ENCODE results near the gene PLCB1.

The PLCB1 gene

GRCh38 chr20:8250539-8251200, 118.6 kb downstream of the PLCB1 start:
- DNase-seq (ENCODE audit: low read depth in 1 of 2, low spot score in 1 of 2): peak in 1 of 2 experiments; percentile 36
- in situ Hi-C loops (cut with HindIII; ENCODE audit: low pct_unique_long_range_greater_than_20kb, low sequenced_read_pairs): no loop called here
- TF ChIP-seq JUND (IDR thresholded peaks at IDR 0.05; ENCODE audit: low read depth): no peak

GRCh38 chr20:8251201-8251575, 119.1 kb downstream of the PLCB1 start:
- in situ Hi-C loops (cut with HindIII; ENCODE audit: low pct_unique_long_range_greater_than_20kb, low sequenced_read_pairs): no loop called here
- TF ChIP-seq JUND (IDR thresholded peaks at IDR 0.05; ENCODE audit: low read depth): no peak
- no peak for DNase-seq (ENCODE audit: low read depth in 1 of 2, low spot score in 1 of 2)

- in situ Hi-C loops (cut with HindIII; ENCODE audit: low pct_unique_long_range_greater_than_20kb, low sequenced_read_pairs): no loop called here
- no peak for DNase-seq (ENCODE audit: low read depth in 1 of 2, low spot score in 1 of 2)
These were observed 123.0 kb downstream of the PLCB1 start for GRCh38 chr20:8254911-8255582.

GRCh38 chr20:8255945-8256632, 124.0 kb downstream of the PLCB1 start:
- in situ Hi-C loops (cut with HindIII; ENCODE audit: low pct_unique_long_range_greater_than_20kb, low sequenced_read_pairs): no loop called here
- DNase-seq (ENCODE audit: low read depth in 1 of 2, low spot score in 1 of 2): peak in 1 of 2 experiments; percentile 12
- no peak for TF ChIP-seq JUND (IDR thresholded peaks at IDR 0.05; ENCODE audit: low read depth)

More at GRCh38 chr20:8254911-8255582, 123.0 kb downstream of the PLCB1 start:
- TF ChIP-seq JUND (IDR thresholded peaks at IDR 0.05; ENCODE audit: low read depth): no peak

- no peak for DNase-seq (ENCODE audit: low read depth in 1 of 2, low spot score in 1 of 2)
- no peak for TF ChIP-seq JUND (IDR thresholded peaks at IDR 0.05; ENCODE audit: low read depth)
- in situ Hi-C loops (cut with HindIII; ENCODE audit: low pct_unique_long_range_greater_than_20kb, low sequenced_read_pairs): no loop called here
These were observed 128.8 kb downstream of the PLCB1 start for GRCh38 chr20:8260837-8261251.

GRCh38 chr20:8262721-8263120, 130.7 kb downstream of the PLCB1 start:
- no peak for TF ChIP-seq JUND (IDR thresholded peaks at IDR 0.05; ENCODE audit: low read depth)
- in situ Hi-C loops (cut with HindIII; ENCODE audit: low pct_unique_long_range_greater_than_20kb, low sequenced_read_pairs): no loop called here
- DNase-seq (ENCODE audit: low read depth in 1 of 2, low spot score in 1 of 2): no peak

- no peak for TF ChIP-seq JUND (IDR thresholded peaks at IDR 0.05; ENCODE audit: low read depth)
- no peak for DNase-seq (ENCODE audit: low read depth in 1 of 2, low spot score in 1 of 2)
- in situ Hi-C loops (cut with HindIII; ENCODE audit: low pct_unique_long_range_greater_than_20kb, low sequenced_read_pairs): no loop called here
These were observed 133.5 kb downstream of the PLCB1 start for GRCh38 chr20:8265588-8265987.

GRCh38 chr20:8267009-8267408, 134.9 kb downstream of the PLCB1 start:
- DNase-seq (ENCODE audit: low read depth in 1 of 2, low spot score in 1 of 2): no peak
- no peak for TF ChIP-seq JUND (IDR thresholded peaks at IDR 0.05; ENCODE audit: low read depth)

GRCh38 chr20:8271727-8272126, 139.7 kb downstream of the PLCB1 start:
- TF ChIP-seq JUND (IDR thresholded peaks at IDR 0.05; ENCODE audit: low read depth): no peak
- DNase-seq (ENCODE audit: low read depth in 1 of 2, low spot score in 1 of 2): no peak
- in situ Hi-C loops (cut with HindIII; ENCODE audit: low pct_unique_long_range_greater_than_20kb, low sequenced_read_pairs): no loop called here

More at GRCh38 chr20:8267009-8267408, 134.9 kb downstream of the PLCB1 start:
- in situ Hi-C loops (cut with HindIII; ENCODE audit: low pct_unique_long_range_greater_than_20kb, low sequenced_read_pairs): no loop called here

- TF ChIP-seq JUND (IDR thresholded peaks at IDR 0.05; ENCODE audit: low read depth): no peak
- in situ Hi-C loops (cut with HindIII; ENCODE audit: low pct_unique_long_range_greater_than_20kb, low sequenced_read_pairs): no loop called here
These were observed 140.7 kb downstream of the PLCB1 start for GRCh38 chr20:8272766-8273165.

GRCh38 chr20:8284902-8285301, 152.8 kb downstream of the PLCB1 start:
- no peak for DNase-seq (ENCODE audit: low read depth in 1 of 2, low spot score in 1 of 2)
- in situ Hi-C loops (cut with HindIII; ENCODE audit: low pct_unique_long_range_greater_than_20kb, low sequenced_read_pairs): no loop called here
- TF ChIP-seq JUND (IDR thresholded peaks at IDR 0.05; ENCODE audit: low read depth): no peak

More at GRCh38 chr20:8272766-8273165, 140.7 kb downstream of the PLCB1 start:
- DNase-seq (ENCODE audit: low read depth in 1 of 2, low spot score in 1 of 2): no peak

GRCh38 chr20:8287340-8287739, 155.3 kb downstream of the PLCB1 start:
- in situ Hi-C loops (cut with HindIII; ENCODE audit: low pct_unique_long_range_greater_than_20kb, low sequenced_read_pairs): no loop called here
- TF ChIP-seq JUND (IDR thresholded peaks at IDR 0.05; ENCODE audit: low read depth): no peak
- no peak for DNase-seq (ENCODE audit: low read depth in 1 of 2, low spot score in 1 of 2)

- in situ Hi-C loops (cut with HindIII; ENCODE audit: low pct_unique_long_range_greater_than_20kb, low sequenced_read_pairs): no loop called here
- DNase-seq (ENCODE audit: low read depth in 1 of 2, low spot score in 1 of 2): no peak
- no peak for TF ChIP-seq JUND (IDR thresholded peaks at IDR 0.05; ENCODE audit: low read depth)
These were observed 159.1 kb downstream of the PLCB1 start for GRCh38 chr20:8291200-8291599.

Measured in T47D (cell line).